HG03575 (cell line): Measurements from ENCODE around the gene MAD2L1BP.
"Not testable (repeated sequence)": the region's sequence is repeated elsewhere in the genome, so short reads cannot be mapped to it uniquely, and the experiment has no call there.

Source experiments
- ATAC-seq: cut with Tn5 transposase; IDR thresholded peaks from one replicate; pipeline ENCODE4 v1.9.1; 2021; ENCODE audit not compliant: unreplicated experiment, insufficient number of reproducible peaks, low FRiP score; ENCODE audit errors: extremely low read depth

MAD2L1BP gene

DNA sequence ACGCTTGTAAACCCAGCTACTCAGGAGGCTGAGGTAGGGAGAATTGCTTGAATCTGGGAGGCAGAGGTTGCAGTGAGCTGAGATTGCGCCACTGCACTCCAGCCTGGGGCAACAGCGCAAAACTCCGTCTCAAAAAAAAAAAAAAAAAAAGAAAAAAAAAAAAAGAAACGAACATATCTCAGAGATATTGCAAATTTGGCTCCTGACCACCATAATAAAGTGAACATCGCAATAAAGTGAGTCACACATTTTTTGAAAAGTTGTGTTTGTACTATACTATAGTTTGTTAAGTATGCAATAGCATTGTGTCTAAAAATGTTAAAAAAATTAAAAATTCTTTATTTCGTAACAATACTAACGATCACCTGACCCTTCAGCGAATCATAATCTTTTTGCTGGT lies 22.5 kb downstream of the MAD2L1BP start:
- no peak for ATAC-seq

DNA sequence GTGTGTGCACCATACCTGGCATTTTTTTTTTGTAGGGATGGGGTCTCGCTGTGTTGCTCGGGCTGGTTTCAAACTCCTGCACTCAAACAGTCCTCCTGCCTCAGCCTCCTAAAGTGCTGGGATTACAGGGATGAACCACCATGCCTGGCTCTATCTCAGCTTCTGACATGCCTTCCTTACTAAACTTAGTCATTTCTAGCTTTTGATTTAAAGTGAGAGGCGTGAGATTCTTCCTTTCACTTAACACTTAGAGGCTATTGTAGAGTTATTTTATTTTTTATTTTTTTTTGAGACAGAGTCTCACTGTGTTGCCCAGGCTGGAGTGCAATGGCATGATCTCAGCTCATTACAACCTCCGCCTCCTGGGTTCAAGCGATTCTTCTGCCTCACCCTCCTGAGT lies 27.3 kb downstream of the MAD2L1BP start:
- ATAC-seq = not testable (repeated sequence)

DNA sequence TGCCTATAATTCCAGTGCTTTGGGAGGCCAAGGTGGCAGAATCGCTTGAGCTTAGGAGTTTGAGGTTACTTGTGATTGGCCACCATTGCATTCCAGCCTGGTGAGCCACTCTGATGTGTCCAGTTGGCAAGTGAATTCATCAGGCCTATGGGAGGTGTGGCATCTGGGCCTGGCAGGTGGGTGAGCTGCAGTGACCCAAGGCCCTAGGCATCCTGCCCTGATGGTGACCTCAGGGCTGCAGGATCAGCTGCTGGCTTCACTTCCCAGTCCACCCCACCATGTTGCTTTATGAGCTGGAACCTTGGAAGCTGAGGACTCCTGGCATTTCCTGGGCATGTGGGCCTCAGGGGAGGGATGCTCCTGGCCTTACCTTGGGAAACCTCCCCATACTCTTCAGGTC lies 29.7 kb downstream of the MAD2L1BP start:
- ATAC-seq = no peak

DNA sequence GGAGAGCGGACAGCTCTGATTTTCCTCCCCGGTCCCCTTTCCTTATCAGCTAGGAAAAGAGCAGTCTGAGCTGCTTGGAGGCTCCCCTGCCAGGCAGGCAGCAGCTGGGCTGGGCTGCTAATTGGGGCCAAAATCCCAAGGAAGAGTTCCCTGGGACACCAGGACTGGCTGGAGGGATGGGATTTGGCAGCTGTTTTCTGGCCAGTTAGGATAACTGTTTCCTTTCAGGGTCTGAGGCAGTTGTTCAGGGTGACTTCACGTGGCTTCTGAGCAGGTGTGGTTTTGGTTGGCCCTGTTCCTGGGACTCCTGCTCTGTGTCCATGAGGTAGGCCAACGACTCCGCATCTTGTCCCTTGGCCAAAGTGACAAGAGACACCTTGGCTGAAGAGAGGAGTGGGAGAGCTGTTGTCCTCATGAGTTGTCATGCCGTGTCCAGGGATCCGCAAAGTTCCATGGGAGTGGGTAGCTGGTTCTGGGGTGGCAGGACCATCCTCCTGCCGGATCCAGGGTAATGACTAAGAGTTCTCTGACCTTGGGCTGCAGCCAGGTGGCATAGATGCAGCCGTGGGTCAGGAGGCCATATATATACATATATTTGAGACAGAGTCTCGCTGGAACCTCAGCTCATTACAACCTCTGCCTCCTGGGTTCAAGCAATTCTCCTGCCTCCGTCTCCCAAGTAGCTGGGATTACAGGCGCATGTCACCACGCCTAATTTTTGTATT lies 30.7 kb downstream of the MAD2L1BP start:
- no peak for ATAC-seq

DNA sequence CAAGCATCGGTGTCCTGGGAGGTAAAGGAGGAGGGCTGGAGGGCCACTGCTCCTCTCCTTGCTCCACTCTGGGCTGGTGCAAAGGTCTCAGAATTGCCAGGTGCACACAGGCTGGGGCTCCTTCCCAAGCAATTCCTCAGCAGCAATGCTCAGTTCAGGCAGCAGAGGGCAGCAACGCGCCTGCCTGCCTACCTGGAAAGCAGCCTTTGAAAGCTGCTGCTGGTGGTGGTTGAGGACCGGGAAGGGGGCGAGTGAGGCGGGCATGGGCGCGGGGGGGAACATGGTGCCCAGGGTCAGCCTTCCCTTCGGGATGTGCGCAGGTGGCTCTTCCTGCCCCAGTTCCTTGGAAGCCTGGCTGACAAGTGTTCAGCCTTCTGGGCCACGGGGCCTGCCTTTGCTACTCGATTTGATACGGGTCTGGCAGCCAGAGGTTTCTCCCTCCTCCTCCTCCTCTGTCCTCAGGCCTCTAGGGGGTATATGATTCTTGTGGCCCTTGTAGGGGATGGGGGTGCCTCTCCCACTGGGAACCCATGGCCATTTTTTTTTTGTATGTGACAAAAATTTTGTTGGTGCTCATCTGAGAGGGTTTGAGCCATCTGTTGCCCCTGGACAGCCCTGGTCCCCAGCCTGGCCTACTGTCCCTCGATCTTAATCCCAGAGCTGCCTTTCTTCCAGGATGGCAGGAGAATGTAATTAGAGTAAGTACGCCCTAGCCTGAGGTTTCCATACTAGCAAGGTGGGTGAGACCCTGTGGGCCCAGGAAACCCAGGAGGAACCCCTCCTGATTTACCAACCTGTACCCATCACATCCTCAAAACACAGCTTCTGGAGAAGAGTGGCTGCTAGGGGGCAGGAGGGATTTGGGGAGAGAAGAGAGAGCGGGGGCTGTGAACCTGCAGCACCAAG lies 31.9 kb downstream of the MAD2L1BP start:
- no peak for ATAC-seq

DNA sequence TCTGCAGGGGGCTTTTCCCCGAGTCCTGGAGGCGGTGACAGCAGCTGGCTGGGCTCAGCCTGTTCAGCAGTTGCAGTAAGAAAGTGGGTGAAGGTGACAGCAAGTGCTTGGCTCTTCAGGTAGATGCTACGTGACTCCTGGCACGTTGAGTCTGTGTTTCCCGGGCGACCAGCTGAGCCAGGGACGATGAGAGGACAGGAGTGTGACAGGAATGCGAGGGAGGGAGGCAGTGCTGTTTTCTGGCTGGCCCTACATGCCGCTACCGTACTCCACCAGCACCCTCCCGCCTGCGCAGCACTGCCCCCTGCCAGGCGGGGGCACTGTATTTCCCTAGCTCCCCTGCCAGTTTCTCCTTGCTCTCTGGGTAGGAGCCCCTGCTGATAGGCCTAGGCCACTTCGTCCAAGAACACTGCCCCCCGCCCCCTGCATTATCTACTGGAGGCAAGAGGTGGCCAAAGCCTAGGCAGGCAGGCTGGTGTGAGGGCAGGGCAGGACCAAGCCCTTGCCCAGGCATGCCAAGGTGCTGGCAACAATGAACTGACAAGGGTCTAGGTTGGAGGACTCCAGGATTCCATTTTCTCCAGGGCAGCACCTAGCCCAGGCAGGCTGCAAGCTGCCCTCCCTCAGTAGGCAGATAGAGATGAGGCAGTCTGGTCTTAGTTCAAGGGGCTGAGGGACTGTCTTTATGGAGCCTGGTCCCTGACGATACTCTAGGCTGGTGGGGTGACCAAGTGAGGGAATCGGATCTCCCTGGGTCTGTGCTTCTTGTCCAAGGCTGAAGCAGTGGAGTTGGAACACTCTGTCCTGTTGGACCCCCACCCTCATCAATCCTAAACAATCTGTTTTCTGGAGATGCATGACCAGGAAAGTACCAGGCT lies 32.8 kb downstream of the MAD2L1BP start:
- ATAC-seq = no peak

DNA sequence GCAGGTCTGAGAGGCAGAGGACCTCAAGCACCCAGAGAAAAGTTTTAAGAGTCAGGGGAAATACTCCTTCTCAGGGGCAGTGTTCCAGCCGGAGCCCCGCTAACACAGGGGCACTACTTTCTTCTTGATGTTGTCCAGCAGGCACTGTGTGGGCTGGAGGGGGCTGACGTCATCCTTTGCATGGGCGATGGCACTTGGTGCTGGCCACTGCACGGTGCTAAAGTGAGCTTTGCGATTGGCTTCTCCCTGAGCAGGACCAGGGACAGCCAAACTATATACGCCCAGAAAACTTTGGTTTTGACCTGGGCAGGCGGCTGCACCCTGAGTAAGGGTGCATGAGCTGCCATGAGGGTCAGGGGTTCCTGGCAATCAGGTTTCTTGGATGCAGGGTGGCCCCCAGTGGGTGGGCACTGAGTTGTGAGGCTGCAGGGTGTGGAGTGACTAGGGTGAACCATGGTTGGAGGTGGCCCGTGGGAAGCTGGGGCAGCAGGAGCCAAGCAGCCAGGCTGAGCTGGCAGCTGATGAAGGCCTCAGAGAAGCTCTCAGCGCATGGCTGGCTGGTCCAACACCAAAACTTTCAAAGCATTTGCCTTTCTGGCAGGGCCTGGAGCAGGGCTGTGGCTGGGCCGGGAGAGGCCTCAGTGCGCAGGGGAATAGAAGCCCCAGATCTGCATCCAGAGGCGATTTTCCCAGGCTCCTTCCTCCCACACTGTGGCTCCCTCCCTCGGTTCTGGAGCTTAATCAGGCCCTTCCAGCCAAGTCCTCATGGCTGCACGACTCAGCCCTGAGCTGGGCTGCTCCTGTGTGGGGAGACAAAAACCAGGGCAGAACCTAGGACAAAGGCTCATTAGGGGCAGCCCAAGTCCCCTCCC lies 33.6 kb downstream of the MAD2L1BP start:
- ATAC-seq = no peak

DNA sequence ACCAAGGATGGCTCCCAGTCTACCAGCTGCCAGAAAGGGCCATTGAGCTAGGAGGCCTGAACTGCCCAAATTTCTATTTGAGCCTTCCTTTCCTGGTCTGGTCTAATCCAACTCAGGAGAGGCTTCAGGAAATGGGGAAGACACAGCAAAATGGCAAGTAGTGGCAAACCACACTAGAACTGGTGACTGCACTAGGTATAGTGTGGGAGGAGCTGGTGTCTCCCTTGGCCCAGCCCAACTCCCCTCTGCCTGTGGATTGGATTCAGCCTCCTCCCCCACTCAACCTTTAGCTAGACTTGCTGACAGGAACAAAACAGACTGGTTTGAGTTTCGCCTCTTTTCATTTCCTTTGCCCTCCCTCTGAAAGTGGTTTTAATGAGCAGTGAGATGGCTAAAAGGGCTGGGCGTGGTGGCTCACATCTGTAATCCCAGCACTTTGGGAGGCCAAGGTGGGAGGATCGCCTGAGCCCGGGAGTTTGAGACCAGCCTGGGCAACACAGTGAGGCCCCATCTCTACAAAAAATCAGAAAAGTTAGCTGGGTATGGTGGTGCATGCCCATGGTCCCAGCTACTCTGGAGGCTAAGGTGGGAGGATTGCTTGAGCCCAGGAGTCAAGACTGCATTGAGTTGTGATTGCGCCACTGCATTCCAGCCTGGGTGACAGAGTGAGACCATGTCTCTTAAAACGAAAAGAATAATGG lies 34.4 kb downstream of the MAD2L1BP start:
- ATAC-seq = no peak

DNA sequence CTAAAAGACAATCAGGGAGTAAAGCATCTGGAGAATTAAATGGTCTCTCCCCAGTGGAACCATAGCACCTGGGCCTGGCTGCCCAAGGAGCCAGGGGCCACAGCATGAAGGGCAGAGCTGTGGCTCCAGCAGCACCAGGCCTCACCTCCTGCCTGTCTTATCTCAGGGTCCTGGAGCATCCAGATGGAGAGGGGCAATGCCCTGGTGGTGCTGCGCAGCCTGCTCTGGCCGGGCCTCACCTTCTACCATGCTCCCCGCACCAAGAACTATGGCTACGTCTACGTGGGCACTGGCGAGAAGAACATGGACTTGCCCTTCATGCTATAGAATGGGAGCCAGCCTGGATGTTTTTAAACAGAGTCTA lies 35.0 kb downstream of the MAD2L1BP start:
- no peak for ATAC-seq

DNA sequence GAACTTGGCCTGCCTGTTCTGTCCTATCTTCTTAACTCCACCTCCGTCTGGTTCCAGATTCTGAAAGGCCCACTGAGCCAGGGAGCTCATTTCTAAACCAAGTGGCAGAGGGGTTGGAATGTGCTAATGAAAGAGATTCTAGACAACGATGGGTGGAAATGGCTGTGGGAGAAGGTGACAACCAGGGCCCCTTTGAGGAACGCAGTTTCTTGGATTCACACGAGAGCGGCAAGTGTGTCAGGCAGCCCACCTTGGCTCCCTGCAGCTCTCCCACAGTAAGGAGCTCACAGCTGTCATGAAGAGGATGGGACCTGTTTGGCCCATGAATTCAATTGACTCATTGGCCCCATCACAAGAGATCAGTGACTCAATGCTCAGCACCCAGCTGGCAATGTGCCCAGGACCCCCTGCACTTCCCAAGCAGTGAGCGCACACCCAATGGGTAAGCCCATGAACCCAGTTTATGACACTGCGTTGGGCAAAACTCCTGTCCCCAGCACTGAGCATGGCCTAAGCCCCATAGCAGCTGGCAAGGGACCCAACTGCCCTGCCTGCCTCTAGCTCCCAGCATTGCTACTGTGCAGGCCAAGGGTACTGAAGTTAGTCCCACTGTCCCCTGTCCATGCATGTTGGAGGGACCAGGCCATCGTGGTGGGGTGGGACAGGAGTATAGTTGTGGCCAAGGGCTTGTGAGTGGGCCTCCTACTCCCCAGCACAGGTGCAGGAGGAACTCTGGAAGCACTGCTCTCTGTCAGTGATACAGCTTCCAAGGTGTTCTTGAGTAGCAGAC lies 35.6 kb downstream of the MAD2L1BP start:
- ATAC-seq = no peak

DNA sequence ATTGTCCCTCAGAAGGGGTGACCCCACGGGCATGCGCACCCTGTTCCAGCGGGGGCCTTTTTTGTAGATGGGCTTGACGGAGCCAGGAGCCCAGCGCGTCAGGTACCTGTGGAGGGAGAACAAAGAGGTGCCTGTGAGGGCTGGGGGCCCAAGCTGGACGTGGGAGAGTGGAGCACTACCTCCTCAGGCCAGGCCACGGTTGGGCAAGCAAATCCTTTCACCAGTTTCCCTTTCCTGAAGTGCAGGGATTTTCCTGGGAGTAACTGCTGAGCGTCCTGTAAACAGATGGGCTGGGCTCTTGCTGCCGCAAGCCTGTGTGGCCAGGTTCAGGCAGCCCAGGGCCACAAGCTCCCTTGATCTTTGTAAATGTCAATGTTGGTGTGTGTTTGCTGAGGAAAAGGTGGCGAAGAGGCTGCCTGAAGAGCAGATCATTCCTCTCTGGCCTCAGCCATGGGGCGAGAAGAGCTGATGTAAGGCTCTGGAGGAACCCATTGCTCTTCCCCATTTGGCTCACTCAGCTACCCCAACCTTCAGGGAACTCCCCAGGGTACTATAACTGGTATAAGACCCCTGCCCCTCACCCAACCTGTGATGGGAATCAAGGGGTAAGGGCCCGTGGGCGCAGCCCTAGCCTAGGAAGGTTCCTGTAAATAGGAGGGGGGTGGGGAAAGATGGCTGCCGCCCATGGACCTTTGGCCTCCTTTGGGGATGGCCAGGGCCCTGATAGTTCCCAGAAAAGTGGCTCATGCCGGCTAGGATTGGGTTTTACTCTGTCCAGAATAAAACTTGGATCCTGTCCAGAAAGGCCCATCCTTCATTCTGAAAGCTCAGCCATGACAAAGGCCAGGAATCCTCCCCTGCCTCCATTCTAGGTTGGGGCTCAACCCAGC lies 36.4 kb downstream of the MAD2L1BP start:
- no peak for ATAC-seq

DNA sequence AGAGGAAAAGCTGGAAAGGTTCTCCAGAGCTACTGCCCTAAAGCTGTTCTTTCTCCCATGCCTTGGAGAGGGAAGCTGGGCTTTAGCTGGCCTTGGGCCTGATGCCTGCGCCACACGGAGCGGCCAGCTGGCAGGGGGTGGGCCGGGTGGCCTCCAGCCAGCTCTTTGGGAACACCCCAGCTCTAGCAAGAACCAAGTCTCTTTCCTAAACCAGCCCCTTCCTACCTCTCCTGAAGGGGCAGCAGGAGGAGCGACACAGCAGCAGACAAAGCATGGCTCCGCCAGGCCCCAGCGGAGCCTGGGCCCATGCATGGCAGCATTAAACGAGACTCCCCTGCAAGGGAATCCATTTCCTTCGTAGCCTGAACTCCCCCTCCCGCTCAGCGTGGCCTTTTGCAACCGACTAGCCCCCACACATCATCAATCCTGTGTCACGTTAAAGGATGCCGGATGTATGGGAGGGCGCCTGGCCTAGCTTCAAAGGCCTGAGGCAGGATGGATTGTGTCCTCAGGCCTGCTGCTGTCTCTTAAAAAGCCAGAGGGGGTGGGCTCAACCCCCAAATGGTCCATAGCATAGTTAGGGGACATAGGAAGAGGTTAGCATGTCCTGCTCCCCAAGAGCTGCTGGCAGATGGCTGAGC lies 37.9 kb downstream of the MAD2L1BP start:
- ATAC-seq = no peak

DNA sequence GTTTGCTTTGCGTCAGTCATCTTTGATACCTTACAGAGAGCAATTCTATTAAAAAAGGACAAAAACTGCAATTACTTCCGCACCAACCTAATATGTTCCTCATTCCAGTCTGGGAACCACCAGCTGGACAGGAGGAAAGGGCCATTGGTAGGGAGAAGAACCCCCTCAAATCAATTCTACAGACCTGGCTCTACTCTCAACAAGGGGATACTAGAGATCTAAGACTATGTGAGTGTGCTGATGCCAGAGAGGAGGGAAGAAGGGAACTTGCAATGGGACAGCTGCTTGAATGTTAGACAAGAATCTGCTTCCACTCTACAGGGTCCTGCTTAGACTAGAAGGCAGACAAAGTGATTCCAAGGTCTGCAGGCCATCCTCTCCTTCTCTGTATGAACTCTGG lies 38.7 kb downstream of the MAD2L1BP start:
- ATAC-seq = no peak

DNA sequence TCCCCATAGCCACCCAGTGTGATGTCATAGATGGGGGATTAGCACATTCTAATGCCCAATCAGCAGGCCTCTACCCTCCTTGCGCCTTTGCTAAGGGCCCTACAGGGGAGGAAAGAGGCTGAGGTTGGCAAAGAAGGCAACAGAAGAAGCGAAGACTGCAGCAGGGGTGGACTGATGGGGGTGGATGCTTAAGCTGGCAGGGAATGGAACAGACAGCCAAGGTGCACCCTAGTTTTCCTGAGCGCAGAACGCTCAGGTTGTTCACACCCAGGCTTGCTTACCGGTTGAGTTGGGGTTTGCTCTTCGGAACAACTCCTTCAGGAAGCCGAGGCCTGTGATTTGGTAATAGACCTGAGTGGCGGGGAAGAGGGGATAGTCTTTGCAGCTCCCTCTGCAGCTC lies 39.3 kb downstream of the MAD2L1BP start:
- ATAC-seq = no peak

DNA sequence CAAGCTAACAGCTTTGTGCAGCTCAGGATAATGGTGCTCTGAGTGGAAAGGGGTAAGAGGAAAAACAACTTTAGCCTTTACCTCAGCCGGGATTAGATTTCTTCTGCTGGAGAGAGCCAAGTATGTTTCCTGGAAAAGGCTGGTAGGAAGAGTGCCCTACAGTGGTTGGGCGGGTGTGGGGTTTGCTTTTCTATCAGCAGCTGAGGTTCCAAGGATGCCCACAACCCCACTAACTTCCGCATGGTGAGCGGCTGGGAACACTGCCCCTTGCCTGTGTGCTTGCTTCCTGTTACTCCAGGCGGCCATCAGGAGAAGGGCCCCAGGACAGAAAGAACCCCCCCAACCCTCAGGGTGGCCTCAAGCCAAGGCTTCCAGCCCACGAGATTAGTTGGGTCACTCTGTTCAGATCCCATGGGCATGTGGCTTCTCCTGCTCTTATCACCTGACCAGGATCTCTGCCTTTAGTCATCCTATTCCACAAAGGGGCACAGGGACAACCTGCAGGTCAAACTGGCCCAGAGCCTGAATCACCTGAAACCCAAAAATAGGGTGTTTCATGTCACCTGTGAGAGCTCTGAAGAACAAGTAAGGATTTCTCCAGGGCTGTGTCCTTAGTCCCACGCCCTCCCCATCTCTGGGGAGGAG lies 41.4 kb downstream of the MAD2L1BP start:
- no peak for ATAC-seq

DNA sequence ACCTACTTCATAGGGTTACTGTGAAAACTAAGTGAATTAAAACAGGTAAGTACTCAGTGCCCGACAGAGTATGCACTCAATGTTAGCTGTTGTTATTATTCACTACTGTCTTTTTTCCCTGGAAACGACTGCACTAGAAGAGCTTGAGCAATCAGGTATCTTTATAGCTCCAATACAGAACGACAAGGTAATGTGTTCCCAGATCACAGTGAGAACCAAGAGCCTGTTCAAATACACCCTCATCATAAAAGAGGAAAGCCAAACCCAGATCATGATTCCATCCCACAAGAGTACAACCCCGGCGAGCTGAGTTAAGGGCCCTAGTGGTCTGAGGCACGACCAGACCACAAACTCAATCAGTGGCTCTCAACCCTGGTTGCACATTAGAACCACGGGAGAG lies 42.1 kb downstream of the MAD2L1BP start:
- ATAC-seq = no peak
